GM21515 (cell line): ENCODE data around the gene ANAPC13.

Source experiments
- ATAC-seq: cut with Tn5 transposase; IDR thresholded peaks from one replicate; pipeline ENCODE4 v1.9.1; 2021; ENCODE audit not compliant: unreplicated experiment

The ANAPC13 gene

DNA sequence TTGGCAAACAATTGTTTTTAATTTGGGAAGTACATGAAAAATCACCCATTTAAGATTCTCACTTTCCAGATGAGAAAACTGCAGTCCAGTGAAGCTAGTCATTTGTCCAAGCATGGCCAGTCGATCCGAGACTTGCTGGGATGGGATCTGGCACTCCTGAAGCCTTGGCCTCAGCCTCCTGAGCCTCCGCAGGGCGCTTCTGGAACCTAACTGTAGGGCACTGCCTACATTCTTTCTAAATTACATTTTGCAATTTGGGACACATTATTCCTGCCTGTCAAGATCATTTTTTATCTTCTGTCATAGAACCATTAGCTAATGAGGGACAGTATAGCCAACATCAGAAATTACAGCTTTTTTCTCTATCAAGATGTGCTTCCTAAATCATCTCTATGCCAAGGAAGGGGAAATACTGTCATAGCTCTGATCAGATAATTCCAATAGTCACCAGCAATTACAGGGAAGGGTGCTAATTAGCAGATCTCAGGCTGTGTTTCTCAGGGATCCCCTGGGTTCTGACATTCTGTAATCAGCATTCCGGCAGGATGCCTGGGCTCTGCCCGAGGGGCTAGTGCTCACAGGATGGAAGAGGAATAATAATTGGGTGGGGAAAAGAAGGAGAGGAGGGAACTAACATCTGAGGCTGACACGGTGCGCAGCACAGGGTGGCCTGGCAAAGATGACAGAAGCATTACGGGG, 28.3 kb downstream of the ANAPC13 start:
- no peak for ATAC-seq

DNA sequence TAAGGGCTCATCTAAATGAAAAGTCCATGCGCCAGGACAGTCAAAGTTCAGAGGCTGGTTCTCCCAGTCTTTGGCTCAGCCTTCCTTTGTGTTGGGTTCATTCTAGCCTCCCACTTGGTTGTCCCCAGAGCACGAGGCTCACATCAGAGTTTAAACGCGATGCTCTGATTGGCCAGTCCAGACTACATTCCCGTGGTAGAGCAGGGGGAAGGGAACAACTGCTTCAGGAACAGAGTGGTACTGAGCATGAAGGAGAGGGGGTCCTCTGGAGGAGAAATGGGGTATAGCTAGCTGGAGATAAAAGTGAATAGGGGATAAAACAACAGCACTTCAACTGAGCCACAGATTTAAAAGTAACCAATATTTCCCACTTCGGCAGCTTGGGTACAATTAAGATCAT, 32.2 kb downstream of the ANAPC13 start:
- no peak for ATAC-seq

DNA sequence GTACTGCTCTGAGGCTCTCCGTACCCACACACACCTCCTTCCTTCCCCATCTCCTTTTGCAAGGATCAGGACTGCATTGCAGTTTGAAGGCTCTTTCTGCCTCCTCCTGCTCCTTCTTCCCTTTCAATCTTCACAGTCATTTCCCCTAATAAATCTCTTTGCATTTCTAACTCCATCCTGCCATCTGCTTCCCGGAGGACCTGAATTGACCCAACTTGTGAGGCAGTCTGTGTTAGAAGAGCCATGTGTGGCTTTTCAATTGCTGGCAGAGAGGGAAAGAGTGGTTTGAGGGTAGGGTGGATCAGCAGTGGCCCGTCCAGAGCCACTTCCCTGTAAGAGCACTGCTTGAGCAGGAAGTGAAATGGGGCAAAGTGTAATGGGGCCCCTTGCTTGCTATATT, 35.8 kb downstream of the ANAPC13 start:
- no peak for ATAC-seq

DNA sequence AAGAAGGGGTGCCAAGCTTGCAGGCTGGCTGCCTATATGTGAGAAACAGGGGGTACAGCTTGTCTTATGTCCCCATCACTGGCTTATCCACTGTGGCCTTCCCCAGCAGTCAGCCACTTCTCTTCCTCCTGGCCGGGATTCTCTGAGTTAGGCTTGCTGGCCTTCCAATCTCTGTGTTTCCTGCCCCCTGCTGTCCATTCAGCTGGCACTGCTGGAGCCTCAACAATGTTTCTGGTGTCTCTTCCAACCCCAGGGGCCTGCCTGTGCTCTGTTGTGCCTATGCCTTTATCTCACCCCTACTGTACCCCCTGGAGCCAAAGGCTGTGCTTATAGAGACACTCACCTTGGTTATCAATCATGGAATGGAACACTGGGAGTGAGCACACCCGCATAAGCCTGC, 36.5 kb downstream of the ANAPC13 start:
- no peak for ATAC-seq

DNA sequence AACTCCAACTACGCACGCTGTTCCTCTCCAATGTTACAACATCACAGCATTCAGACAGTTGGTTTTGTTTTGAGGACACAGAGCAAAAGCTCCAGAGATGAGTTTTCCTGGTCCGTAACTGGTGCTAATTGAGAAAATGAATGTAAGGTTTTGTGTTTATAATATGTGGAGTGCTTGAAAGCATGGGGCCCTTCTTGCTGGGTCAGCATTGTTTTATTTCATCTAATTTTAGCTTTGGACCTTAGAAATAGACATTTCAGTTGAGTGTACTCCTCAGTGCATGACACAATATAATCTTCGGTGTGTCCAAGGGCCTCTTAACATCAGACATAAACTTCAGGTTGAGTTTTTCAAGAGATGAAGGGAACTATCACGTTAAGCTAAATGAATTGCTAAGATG, 37.1 kb downstream of the ANAPC13 start:
- ATAC-seq: no peak

DNA sequence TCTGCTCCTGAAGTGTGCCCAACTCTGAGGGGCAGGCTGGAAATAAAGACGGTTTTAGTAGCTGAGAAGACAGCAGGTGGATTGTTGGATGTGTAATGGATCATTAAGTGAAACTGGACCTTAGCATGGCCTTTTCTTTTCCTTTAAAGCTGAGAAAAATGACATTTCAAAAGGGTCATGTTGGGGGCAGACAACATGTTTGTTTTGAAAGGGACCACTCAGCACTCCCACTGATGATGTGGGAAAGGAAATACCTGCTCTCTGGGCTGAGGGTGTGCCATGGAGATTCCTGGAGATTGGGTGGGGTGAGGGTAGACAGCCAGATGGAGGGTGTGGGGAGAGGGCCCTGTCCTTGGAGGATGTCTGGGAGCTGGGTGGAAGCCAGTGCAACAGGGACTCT, 38.4 kb downstream of the ANAPC13 start:
- ATAC-seq: no peak

DNA sequence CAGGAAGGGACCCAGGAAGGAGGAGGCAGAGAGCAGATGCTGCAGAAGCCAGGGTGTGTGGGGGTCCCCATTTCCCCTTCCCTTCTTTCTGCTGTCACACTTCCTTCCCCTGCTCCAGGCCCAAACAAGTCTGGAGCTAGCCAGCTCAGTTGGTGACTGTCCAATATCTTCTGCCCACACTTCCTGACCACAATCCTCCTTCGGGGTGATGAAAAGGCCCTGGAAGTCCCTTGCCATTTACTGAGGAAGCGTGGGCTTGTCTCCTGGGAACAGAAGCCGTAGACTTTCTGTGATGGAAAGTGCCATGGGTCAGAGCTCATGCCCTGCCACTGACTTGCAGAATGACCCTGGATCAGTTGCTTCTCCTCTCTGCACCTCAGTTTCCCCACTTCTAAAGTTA, 39.0 kb downstream of the ANAPC13 start:
- no peak for ATAC-seq

DNA sequence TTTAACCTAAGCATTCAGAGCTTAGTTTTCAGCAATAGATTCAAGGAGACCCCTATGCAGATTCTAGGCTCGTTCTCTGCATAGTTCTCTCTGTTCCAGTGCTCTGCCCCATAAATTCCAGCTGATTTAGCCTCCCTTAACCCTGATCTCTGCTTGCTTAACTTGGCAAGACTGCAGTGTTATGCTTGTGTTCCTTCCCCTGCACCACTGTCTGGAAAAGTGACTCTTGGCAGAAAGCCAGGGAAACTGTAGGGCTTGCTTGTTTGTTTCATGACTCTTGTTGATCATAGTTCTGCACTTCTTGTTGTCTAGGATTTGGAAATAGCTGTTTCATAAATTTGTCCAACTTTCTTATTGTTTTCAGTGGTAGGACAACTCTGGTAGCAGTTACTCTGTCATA, 40.1 kb downstream of the ANAPC13 start:
- no peak for ATAC-seq

DNA sequence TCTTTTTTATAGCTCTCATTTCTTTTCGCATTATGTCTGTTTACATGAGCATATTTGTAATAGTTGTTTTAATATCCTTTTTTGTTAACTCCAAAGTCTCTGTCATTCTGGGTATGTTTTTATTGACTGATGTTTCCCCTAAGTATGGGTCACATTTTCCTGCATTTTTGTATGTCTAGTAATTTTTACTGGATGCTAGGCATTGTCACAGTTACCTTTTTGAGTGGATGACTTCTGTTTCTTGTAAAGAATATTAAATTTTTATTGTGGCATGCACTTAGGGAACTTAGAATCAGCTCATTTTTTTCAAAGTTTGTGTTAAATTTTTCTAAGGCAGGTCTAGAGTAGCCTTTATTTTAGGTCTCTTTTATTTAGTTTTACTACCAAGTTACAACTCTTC, 40.7 kb downstream of the ANAPC13 start:
- no peak for ATAC-seq

DNA sequence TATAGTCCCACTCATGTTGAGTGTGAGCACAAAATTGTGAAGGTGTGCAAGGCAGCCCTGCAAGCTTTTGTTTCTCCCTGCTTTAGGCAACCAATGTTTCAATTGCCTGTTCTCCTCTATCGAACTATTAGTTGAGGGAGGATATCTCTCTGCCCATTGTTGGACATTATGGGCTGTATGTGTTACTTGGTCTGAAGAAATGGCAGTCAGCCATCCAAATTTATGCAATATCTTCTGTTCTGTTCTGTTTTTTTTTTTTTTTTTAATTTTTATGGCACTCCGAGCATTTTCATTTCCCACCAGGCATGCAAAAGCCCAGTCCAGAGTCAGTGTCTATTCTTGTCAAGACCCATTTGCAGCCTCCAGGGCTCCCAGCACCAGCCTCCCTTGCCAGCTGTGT, 44.0 kb downstream of the ANAPC13 start:
- ATAC-seq: no peak

DNA sequence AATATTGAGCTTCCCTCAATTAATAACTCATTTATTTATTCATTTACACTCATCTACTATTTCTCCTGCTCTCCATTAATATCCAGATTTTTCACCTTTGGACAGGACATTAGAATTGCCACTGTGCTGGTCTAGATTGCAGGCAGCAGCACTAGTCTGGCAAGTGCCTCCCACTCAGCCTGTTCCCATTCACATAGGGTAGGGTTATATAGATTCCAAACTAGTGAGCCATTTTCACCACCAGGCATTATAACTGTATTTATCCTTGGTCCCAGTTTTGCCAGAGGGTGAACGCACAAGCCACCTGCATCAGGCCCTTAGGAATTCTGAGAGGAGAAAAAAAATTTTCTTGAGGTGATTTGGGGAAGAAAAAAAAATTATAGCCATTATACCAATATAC, 44.5 kb downstream of the ANAPC13 start:
- no peak for ATAC-seq

DNA sequence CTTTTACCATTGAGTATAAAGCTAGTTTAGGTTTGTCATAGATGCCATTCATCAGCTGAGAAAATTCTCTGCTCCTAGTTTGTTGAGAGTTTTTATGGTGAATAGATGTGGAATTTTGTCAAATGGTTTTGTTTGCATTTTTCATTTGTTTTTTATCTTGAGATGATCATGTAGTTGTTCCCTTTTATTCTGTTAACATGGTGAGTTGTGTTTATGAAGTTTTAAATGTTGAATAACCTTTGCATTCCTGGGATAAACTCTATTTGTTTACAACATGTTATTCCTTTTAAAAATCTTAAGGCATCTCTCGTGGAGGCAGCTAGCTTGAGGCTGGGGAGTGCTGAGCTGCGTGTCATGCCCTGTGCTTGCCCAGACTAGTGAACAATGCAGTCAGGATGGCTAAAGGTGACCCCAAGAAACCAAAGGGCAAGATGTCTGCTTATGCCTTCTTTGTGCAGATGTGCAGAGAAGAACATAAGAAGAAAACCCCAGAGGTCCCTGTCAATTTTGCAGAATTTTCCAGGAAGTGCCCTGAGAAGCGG, 48.5 kb downstream of the ANAPC13 start:
- no peak for ATAC-seq

DNA sequence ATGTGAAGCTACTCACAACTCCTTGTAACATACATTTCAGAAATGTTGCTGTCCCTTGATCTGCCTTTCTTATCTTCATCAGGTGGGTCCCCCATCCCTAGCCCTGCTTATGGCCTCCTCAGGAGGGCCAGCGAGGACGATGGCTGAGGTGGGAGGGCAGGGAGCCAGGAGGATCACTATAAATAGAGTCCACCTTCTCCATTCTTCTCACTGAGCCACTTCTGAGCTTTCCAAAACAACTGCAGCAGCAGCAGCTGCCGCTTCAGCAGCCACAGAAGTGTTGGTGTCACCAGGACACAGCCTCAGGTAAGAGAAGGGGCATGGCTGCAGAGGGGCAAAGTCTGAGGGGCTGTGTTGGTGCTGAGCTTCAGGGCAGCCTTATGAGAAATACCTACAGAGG, 53.5 kb downstream of the ANAPC13 start:
- no peak for ATAC-seq

DNA sequence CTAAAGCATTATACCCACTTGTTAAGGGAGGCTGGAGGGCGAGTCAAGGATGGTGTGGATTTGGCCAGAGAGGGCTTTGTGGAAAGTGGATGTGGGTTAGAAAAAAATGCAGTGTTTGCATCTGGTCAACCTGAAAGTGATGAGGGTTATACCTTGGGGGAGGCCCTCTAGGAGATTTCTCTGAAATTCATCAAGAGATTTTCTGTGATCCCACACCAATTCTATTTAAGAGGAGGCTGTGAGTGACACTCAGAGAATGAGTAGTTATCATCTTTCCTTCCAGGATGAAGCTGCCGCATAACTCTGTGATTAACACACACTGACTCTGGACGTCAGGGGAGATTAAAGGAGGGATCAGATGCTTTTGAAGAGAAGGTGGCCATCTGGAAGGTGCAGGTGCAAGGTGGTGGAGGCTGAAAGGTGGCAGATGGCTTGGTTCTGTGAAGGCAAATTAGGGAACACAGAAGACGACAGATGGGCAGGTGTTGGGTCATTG, 54.8 kb downstream of the ANAPC13 start:
- ATAC-seq: no peak

DNA sequence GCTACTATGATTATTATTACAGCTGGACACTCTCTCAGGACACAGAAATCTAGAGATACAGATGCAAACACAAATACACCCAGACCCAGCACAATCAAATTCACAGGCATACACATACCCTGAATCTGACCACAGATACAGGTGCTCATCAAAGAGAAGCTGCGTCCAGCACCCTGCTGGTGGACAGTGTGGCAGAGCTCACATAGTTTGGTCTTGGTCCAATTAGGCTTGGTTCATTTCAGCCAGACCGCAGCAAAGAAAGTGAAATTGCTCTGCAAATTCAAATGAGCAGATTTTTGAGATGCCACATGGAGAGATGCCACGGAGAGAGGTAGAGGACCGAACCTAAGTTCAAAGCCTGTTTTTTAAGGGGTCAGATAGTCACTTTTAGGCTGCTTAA, 55.6 kb downstream of the ANAPC13 start:
- ATAC-seq: no peak

DNA sequence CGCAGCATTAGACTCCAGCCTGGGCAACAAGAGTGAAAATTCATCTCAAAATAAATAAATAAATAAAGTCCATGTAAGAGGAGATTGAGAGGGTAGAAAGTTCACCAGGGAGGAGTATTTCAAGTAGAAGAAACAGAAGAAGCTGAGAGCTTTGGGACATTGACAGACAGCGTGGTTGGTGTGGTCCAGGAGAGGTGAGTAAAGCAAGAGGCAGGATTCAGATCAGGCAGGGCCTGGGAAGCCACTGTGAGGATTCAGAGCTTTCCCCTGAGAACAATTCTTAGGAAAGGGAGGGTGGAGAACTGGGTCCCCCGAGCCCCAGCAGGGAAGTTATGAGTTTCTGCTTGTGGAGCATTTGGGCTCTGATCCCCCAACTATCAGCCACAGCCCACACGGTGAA, 57.4 kb downstream of the ANAPC13 start:
- no peak for ATAC-seq
